HCT116 (cell line): ENCODE data around the gene NPSR1.

Source experiments
- CEBPB ChIP-seq: IDR thresholded peaks from 2 replicates; pipeline ENCODE4 v1.6.1; 2012; ENCODE audit warnings: low read depth
- CTCF ChIP-seq, 3 experiments: fragments of 200-600 bp in 1 of 3; sonication (generic) in 1 of 3; IDR thresholded peaks in 2 of 3; conservative IDR thresholded peaks in 1 of 3; 2 replicates each; pipeline ENCODE4 v1.5.1; 2012 to 2017; ENCODE audit warnings: low read depth in 2 of 3, low read length in 2 of 3, antibody characterized with exemption in 1 of 3, borderline replicate concordance in 1 of 3, control low read depth in 1 of 3, mild to moderate bottlenecking in 1 of 3, mixed read lengths in 1 of 3, mixed run types in 1 of 3, moderate library complexity in 1 of 3; ENCODE audit not compliant: insufficient read depth in 1 of 3
- EGR1 ChIP-seq: IDR thresholded peaks from 2 replicates; pipeline ENCODE4 v1.6.1; 2012; ENCODE audit warnings: low read depth
- EZH2 ChIP-seq: fragments of 200-600 bp; sonication (generic); IDR thresholded peaks from 2 replicates; pipeline ENCODE4 v1.6.1; 2017; ENCODE audit warnings: antibody characterized with exemption, mixed run types
- POLR2A ChIP-seq: IDR thresholded peaks from 2 replicates; pipeline ENCODE4 v1.7.0; 2011; ENCODE audit warnings: borderline replicate concordance; ENCODE audit not compliant: insufficient read depth, insufficient read length; ENCODE audit errors: extremely low read depth
- POLR2AphosphoS5 ChIP-seq: IDR thresholded peaks from 2 replicates; pipeline ENCODE4 v1.6.1; 2011; ENCODE audit warnings: mild to moderate bottlenecking, low read depth, low read length, moderate library complexity
- YY1 ChIP-seq: IDR thresholded peaks from 2 replicates; pipeline ENCODE4 v1.6.1; 2011; ENCODE audit warnings: low read length, low read depth, moderate library complexity, mild to moderate bottlenecking; ENCODE audit not compliant: insufficient replicate concordance; ENCODE audit errors: extremely low read depth
- TF ChIP-seq, protein P1 (sequence below): IDR thresholded peaks from 2 replicates; pipeline ENCODE4 v1.6.1; 2012; ENCODE audit warnings: low read depth
- TF ChIP-seq, protein P2 (sequence below): IDR thresholded peaks from 2 replicates; pipeline ENCODE4 v1.6.1; 2012
- TF ChIP-seq, protein P3 (sequence below): IDR thresholded peaks from 2 replicates; pipeline ENCODE4 v1.6.1; 2012

DNA sequence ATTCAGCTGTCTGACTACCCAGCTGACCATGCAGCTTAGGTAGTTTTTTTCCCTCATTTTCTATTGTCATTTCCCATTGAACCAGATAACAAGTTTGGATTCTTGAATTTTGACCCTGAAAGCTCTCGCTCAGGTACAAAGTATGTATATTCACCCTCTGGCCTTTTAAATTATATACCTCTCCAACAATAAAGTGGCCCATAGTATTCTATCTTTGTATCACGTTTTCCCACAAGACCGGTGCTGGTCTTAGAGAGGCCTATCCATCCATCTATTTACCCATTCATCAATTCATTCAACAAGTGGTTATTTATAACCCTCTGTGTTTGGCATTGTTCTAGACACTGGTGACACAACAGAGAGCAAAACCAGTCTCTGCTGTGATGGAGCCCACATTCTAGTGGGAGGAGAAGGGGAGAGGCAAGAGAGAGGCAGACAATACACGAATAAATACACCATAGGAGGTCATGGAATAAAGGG is 35.2 kb upstream of the NPSR1 start:
- TF ChIP-seq EGR1 (no peak), YY1 (no peak), CTCF (IDR thresholded peaks at IDR 0.05 in 2 of 3, conservative IDR thresholded peaks at IDR 0.05 in 1 of 3; ENCODE audit: borderline replicate concordance in 1 of 3, insufficient read depth in 1 of 3, low read depth in 2 of 3, low read length in 2 of 3) (no peak), POLR2A (no peak), POLR2AphosphoS5 (no peak), CEBPB (no peak), EZH2 (no peak)
- TF ChIP-seq, protein P1, sequence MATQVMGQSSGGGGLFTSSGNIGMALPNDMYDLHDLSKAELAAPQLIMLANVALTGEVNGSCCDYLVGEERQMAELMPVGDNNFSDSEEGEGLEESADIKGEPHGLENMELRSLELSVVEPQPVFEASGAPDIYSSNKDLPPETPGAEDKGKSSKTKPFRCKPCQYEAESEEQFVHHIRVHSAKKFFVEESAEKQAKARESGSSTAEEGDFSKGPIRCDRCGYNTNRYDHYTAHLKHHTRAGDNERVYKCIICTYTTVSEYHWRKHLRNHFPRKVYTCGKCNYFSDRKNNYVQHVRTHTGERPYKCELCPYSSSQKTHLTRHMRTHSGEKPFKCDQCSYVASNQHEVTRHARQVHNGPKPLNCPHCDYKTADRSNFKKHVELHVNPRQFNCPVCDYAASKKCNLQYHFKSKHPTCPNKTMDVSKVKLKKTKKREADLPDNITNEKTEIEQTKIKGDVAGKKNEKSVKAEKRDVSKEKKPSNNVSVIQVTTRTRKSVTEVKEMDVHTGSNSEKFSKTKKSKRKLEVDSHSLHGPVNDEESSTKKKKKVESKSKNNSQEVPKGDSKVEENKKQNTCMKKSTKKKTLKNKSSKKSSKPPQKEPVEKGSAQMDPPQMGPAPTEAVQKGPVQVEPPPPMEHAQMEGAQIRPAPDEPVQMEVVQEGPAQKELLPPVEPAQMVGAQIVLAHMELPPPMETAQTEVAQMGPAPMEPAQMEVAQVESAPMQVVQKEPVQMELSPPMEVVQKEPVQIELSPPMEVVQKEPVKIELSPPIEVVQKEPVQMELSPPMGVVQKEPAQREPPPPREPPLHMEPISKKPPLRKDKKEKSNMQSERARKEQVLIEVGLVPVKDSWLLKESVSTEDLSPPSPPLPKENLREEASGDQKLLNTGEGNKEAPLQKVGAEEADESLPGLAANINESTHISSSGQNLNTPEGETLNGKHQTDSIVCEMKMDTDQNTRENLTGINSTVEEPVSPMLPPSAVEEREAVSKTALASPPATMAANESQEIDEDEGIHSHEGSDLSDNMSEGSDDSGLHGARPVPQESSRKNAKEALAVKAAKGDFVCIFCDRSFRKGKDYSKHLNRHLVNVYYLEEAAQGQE = no peak
- TF ChIP-seq, protein P2, sequence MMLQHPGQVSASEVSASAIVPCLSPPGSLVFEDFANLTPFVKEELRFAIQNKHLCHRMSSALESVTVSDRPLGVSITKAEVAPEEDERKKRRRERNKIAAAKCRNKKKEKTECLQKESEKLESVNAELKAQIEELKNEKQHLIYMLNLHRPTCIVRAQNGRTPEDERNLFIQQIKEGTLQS = no peak
- TF ChIP-seq, protein P3, sequence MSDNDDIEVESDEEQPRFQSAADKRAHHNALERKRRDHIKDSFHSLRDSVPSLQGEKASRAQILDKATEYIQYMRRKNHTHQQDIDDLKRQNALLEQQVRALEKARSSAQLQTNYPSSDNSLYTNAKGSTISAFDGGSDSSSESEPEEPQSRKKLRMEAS = no peak
